ENCODE results near the gene TMEM185B. TPM values are rescaled to one million over a fixed set of nuclear protein-coding genes. Genes with fewer than 3 reads are reported as not detected.

Gene TMEM185B
- total and polyA plus RNA-seq, 2 donors (not counting 3 experiments of a cell fraction or from before 2014, with no cell fraction given), result 29.9 to 31.8 TPM

DNA sequence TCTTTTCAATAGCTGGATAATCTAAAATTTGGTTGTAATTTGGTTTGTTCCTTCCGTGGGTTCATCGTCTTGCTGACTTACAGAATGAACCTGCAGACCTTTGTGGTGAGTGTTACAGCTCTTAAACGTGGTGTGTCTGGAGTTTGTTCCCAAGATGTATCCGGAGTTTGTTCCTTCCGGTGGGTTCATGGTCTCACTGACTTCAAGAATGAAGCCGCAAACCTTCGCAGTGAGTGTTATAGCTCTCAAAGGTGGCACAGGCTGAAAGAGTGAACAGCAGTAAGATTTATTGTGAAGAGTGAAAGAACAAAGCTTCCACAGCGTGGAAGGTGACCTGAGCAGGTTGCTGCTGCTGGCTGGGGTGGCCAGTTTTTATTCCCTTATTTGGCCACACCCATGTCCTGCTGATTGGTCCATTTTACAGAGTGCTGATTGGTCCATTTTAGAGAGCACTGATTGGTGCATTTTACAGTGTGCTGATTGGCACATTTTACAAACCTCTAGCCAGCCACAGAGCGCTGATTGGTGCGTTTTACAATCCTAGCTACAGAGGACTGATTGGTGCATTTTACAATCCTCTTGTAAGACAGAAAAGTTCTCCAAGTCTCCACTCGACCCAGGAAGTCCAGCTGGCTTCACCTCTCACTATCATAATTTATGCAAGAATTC, 46.0 kb upstream of the TMEM185B start:
- Histone ChIP-seq H3K4me3 (replicated peaks in 1 of 3; ENCODE audit: insufficient read depth in 1 of 3, low read depth in 1 of 3, low read length in 3 of 3) (no peak overlapping the region), H3K4me2 (ENCODE audit: insufficient read depth, low read length) (peak overlapping the region; percentile 35), H3K9me3 (replicated peaks; ENCODE audit: control insufficient read depth, insufficient read depth, low read length) (no peaks in the 10 kb centered on the region), H3K4me1 (ENCODE audit: control insufficient read depth, extremely low read depth, insufficient read depth, low read length) (peaks cover 37% of the 10 kb centered on the region), H3K79me2 (ENCODE audit: control insufficient read depth, insufficient read depth, low read length) (peaks cover 90% of the 10 kb centered on the region), H3K27me3 (ENCODE audit: control insufficient read depth in 2 of 2, insufficient read depth in 2 of 2, low read length in 2 of 2) (no peaks in the 10 kb centered on the region), H4K20me1 (replicated peaks; ENCODE audit: control insufficient read depth, extremely low read depth, insufficient read depth, low read length) (peaks cover 4% of the 10 kb centered on the region), H3K27ac (ENCODE audit: insufficient read depth, low read depth, low read length) (no peak overlapping the region), H2AFZ (ENCODE audit: low read depth, low read length) (no peak overlapping the region), H3K36me3 (ENCODE audit: control insufficient read depth in 2 of 2, extremely low read depth in 1 of 2, insufficient read depth in 2 of 2, low read length in 2 of 2) (no peaks in the 10 kb centered on the region), H3K9me1 (replicated peaks; ENCODE audit: control insufficient read depth, extremely low read depth, insufficient read depth, low read length) (no peaks in the 10 kb centered on the region), H3K9ac (replicated peaks; ENCODE audit: extremely low read depth, insufficient read depth, low read length) (no peak overlapping the region)
- no peak for FAIRE-seq
- CTCF ChIA-PET, result interaction anchor here (1.3 to 1.9 kb wide), 3 partner anchors 9 to 29 kb away, joined by 4 to 10 read pairs (median 5); no protein-coding TSS in a partner anchor
- no TSS peak for BruUV-seq (replicated peaks)
- no peak for TF ChIP-seq JUN (IDR thresholded peaks at IDR 0.05; ENCODE audit: borderline replicate concordance, insufficient read depth, insufficient read length, low read depth)
- no peak for TF ChIP-seq FOS (IDR thresholded peaks at IDR 0.05; ENCODE audit: borderline replicate concordance, insufficient read depth, low read length)
- TF ChIP-seq, protein P1, sequence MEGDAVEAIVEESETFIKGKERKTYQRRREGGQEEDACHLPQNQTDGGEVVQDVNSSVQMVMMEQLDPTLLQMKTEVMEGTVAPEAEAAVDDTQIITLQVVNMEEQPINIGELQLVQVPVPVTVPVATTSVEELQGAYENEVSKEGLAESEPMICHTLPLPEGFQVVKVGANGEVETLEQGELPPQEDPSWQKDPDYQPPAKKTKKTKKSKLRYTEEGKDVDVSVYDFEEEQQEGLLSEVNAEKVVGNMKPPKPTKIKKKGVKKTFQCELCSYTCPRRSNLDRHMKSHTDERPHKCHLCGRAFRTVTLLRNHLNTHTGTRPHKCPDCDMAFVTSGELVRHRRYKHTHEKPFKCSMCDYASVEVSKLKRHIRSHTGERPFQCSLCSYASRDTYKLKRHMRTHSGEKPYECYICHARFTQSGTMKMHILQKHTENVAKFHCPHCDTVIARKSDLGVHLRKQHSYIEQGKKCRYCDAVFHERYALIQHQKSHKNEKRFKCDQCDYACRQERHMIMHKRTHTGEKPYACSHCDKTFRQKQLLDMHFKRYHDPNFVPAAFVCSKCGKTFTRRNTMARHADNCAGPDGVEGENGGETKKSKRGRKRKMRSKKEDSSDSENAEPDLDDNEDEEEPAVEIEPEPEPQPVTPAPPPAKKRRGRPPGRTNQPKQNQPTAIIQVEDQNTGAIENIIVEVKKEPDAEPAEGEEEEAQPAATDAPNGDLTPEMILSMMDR (IDR thresholded peaks at IDR 0.05; ENCODE audit: extremely low read depth in 1 of 2, insufficient read depth in 1 of 2, low read depth in 1 of 2, low read length in 2 of 2), result no peak
- TF ChIP-seq EZH2 (IDR thresholded peaks at IDR 0.05; ENCODE audit: borderline replicate concordance, low read depth, low read length, severe bottlenecking), result no peak
- TF ChIP-seq POLR2AphosphoS5 (IDR thresholded peaks at IDR 0.05; ENCODE audit: insufficient read depth, low read depth, low read length), result no peak
- TF ChIP-seq, protein P2, sequence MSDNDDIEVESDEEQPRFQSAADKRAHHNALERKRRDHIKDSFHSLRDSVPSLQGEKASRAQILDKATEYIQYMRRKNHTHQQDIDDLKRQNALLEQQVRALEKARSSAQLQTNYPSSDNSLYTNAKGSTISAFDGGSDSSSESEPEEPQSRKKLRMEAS (IDR thresholded peaks at IDR 0.05; ENCODE audit: insufficient read depth, insufficient read length), result no peak
- TF ChIP-seq POLR2A (IDR thresholded peaks at IDR 0.05; ENCODE audit: low read depth, low read length), result no peak
- TF ChIP-seq MYC (IDR thresholded peaks at IDR 0.05; ENCODE audit: low read depth, low read length), result no peak
- TF ChIP-seq GATA2 (IDR thresholded peaks at IDR 0.05; ENCODE audit: insufficient read depth, insufficient read length, low read depth, low read length), result no peak
- POLR2A ChIA-PET, result no interaction called here
- no peak for DNase-seq (ENCODE audit: low read depth, low spot score)
- intact Hi-C loops (cut with micrococcal nuclease) (loop anchor here (5.0 kb wide), 1 partner anchor 47 kb away; the partner anchor contains the start of gene TMEM185B), dilution Hi-C loops (cut with MboI; ENCODE audit: extremely low pct_ligation_motif_present, low sequenced_read_pairs) (no loop called here)
